ENCODE measurements around the gene CEL.
"Not testable (repeated sequence)": the region's sequence is repeated elsewhere in the genome, so short reads cannot be mapped to it uniquely, and the experiment has no call there.

The CEL gene

DNA sequence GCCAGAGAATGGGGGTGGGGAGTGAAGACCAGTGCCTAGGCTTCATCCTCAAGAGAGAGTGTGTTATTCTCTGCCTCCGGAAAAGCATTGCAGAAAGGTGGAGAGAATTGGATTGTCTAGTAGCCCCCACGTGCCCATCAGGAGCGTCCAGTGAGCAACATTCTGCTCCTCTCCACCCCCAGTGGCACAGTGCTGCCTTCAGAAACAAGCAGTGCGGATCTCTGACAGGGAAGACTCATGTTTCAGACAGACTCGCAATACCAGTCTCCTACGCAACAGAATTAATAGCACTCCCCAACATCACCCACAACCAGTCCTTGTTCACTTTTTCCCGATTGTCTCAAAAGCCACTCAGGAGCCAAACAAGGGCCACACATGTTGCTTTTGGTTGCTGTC lies 14.9 kb upstream of the CEL start:
- FAIRE-seq, result no peak
- DNase-seq (ENCODE audit: low spot score), result no peak

DNA sequence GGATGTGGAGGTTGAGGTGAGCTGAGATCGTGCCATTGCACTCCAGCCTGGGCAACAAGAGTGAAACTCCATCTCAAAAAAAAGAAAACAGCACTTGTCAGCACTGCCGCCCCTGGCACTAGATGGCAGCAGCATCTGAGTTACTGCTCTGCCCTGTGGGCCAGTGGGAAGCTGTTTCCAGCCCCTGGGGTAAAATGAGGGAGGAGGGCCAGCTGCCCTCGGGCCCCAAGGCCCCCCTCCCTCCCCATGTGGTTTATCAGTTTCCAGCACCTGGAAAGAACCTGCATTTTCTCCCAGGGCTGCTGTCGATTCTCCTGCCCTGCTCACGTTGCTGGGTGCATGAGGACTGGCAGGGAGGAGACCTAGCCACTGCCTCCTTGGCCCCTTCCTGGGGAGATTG lies 13.2 kb upstream of the CEL start:
- FAIRE-seq (no peak), DNase-seq (ENCODE audit: low spot score) (peak; percentile 37)

DNA sequence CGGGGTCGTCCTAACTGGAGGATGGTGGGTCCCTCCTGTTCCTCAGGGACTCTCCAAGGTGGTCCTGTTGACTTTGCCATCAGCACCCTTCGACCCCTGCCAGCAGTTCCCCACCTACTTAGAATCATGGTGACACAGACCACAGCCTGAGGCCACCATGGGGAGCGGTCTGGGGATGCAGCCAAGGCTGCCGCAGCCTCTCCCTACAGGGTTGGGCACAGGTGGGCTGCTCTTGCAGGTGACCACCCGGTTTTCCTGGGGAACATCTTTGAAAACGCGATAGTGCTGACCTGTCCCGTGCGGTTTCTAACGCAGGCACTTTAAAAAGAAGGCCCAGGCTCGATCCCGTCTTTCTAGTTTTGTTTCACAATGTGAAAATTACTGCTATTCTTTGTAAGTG lies 12.7 kb upstream of the CEL start:
- FAIRE-seq (no peak), DNase-seq (ENCODE audit: low spot score) (no peak)

- no peak for FAIRE-seq
- no peak for DNase-seq (ENCODE audit: low spot score)
These were observed 11.6 kb upstream of the CEL start for GRCh38 chr9:133050142-133050541.

DNA sequence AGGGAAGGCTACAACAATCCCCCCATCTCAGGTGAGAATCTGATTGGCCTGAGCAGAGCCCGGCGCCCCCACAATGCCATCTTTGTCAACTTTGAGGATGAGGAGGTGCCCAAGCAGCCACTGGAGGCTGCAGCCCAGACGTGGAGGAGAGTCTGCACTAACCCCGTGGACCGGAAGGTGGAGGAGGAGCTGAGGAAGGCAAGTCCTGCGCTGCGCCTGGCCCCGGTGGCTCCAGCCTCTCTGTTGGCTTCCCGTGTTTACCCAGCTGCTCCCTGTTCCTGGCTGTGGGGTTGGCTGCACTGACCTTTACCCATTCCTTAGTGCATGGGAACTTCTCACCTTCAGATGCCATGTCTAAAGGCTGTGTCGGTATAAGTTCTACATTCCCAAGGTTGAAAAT lies 11.0 kb upstream of the CEL start:
- DNase-seq (ENCODE audit: low spot score) (no peak), FAIRE-seq (no peak)

GRCh38 chr9:133051281-133051900 lies 10.4 kb upstream of the CEL start:
- FAIRE-seq (no peak), DNase-seq (ENCODE audit: low spot score) (no peak)

- DNase-seq (ENCODE audit: low spot score) (no peak), FAIRE-seq (no peak)
These were observed 9.7 kb upstream of the CEL start for GRCh38 chr9:133051966-133052539.

DNA sequence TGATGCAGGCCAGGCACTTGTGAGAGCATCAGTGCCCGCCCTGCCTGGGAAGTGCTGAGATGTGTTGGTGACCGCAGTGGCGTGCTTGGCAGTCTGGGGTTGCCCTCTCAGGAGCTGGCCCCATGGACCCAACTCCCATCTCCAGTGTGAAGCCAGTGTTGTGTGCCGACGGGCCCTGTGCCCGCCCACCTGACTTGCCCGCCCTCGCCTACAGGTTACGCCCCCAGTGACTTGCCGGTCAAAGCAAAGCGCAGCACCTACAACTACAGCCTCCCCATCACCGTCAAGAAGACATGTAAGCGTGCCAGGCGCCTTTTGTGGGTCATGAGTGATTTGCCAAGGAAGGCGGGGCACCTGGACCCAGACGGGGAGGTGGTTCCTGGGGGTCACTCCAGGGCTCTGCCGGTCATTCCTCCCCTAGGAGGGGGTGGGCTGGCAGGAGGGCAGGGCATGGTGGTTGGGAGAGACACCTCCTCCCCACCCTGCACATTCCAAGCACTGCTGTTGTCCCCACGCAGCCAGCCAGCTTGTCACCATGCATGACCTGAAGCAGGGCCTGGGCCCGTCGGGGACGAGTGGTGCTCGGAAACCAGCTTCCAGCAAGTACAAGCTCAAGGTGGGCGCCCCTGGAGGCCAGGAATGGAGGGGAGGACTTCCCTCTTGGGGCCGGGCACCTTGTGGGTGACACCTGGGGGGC lies 7.4 kb upstream of the CEL start:
- DNase-seq (ENCODE audit: low spot score) (no peak), FAIRE-seq (no peak)

DNA sequence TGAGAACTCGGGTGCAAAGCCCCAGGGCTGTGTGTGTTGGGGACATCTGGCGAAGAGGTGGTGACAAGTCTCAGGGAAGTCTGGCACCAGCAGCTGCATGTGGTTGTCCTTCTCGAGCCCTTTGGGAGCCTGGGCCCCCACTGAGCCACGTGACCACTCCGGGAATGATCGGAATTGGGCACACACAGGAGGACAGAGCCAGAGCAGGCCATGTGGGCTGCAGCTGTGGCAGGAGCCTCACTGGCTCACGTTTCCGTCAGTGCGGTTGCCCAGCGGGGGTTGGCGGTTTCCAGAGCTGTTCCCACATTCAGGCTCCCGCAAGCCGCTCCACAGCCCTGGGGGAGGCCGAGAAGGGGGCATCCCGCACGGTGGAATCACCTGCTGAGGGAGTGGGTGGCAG lies 6.8 kb upstream of the CEL start:
- no peak for DNase-seq (ENCODE audit: low spot score)
- no peak for FAIRE-seq

DNA sequence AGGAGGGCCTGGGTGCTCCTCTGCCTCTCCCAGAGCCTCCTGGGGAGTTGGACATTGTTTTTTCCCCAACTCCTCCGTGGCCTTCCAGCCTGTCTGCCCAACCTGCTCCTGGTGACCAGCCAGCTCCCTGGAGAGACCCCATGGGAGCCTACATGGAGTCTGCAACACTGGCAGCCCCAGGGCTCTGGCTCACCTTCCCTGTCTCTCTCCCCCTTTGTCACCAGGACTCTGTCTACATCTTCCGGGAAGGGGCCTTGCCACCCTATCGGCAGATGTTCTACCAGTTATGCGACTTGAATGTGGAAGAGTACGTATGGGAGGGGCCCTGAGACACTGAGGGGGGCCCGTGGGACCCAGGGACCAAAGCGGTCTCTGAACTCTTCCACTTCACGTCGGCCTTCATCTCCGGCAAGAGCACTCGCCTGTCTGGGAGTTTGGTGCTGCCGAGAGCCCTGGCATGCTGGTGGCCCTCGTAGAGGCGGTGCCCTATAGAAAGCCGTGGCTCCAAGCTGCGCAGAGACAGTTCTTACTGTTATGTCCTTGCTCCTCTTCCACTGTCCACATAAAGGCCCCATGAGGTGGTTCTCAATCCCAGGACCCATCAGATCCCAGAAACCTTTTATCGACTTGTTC lies 5.9 kb upstream of the CEL start:
- DNase-seq (ENCODE audit: low spot score) (no peak), FAIRE-seq (no peak)

- no peak for FAIRE-seq
- no peak for DNase-seq (ENCODE audit: low spot score)
These were observed 5.2 kb upstream of the CEL start for GRCh38 chr9:133056533-133056932.

GRCh38 chr9:133057006-133057405 lies 4.8 kb upstream of the CEL start:
- DNase-seq (ENCODE audit: low spot score), result no peak
- FAIRE-seq, result no peak

- no peak for DNase-seq (ENCODE audit: low spot score)
- no peak for FAIRE-seq
These were observed 4.2 kb upstream of the CEL start for GRCh38 chr9:133057553-133057952.

DNA sequence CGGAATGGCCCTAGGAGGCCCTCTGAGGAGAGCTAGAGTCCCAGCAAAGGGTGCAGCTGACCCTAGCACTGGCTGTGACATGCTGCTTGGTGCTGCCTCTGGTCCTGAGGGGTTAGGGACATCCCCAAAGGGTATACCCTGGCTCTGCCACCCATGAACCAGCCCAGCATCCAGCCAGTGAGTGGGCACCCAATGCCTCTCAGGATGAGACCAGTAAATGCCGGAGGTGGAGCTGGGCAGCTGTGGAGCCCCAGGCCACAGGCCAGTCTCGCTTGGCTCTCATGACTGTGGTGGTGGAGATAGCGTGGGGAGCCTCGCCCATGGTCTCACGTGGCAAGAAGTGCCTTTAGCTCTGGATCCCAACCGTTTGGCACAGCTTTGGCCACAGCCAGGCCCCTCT lies 3.7 kb upstream of the CEL start:
- FAIRE-seq, result no peak
- no peak for DNase-seq (ENCODE audit: low spot score)

DNA sequence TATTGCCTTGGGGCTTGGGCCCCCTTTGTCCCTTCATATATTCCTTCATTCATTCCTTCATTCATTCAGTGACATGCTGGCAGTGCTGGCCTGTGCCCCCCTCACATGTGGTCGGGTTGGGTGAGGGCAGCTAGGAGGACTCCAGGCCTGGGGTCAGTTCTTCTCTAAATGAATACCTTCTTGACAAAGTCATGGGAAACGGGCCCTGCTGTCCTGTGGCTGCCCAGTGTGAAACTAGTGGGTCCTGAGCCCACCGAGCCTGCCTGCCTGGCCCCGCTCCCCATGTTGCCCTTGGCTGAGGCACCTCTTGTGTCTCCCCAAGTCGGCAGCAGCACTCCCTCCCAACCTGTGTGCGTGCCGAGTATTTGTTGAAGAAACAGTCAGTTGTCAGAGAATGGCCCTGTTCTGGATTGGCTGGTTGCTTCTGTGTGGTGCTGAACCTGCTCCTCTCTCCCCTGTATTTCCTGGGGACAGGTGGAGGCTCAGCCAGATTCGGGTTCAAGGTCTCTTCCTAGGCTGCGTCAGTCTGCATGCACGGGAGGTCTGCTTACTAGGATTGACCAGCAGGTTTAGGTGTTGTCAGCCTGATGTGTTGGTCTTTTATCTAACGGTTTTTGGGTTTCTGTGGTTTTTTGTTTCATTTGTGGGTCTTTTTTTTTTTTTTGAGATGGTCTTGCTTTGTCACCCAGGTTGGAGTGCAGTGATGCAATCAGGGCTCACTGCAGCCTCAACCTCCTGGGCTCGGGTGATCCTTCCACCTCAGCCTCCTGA lies 3.0 kb upstream of the CEL start:
- DNase-seq (ENCODE audit: low spot score), result no peak
- FAIRE-seq, result no peak

DNA sequence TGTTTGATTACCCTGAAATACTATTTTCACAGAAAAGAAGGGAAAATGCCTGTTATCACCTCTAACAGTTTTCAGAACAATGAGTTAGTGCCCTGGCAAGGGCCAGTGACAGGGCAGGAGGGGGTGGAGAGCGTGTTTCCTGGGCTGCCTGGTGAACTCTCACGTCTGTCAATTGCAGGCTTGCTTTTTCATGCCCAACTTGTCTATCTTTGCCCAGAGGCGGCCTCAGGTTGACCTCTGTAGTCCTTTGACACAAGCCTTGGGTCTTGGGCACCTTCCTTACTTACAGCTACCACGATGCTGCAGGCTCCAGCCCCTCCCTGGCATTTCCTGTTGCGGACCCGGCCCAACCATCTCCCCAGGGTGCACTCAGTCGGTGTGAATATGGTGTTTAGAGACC lies 2.2 kb upstream of the CEL start:
- no peak for DNase-seq (ENCODE audit: low spot score)
- FAIRE-seq, result no peak

GRCh38 chr9:133060417-133060841 lies 1.4 kb upstream of the CEL start:
- FAIRE-seq (no peak), DNase-seq (ENCODE audit: low spot score) (no peak)

DNA sequence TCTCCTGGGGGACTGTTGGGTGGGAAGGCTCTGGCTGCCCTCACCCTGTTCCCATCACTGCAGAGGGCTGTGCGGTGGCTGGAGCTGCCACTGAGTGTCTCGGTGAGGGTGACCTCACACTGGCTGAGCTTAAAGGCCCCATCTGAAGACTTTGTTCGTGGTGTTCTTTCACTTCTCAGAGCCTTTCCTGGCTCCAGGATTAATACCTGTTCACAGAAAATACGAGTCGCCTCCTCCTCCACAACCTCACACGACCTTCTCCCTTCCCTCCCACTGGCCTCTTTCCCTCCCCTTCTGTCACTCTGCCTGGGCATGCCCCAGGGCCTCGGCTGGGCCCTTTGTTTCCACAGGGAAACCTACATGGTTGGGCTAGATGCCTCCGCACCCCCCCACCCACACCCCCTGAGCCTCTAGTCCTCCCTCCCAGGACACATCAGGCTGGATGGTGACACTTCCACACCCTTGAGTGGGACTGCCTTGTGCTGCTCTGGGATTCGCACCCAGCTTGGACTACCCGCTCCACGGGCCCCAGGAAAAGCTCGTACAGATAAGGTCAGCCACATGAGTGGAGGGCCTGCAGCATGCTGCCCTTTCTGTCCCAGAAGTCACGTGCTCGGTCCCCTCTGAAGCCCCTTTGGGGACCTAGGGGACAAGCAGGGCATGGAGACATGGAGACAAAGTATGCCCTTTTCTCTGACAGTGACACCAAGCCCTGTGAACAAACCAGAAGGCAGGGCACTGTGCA lies 590 bp upstream of the CEL start:
- DNase-seq (ENCODE audit: low spot score); FAIRE-seq: not testable (repeated sequence)

GRCh38 chr9:133062569-133062968 lies 788 bp downstream of the CEL start:
- peak; percentile 44 for FAIRE-seq
- DNase-seq (ENCODE audit: low spot score), result not testable (repeated sequence)

- FAIRE-seq, result no peak
These were observed 1.3 kb downstream of the CEL start for GRCh38 chr9:133063159-133063499.

More at GRCh38 chr9:133063159-133063499, 1.3 kb downstream of the CEL start:
- DNase-seq (ENCODE audit: low spot score), result no peak

All from urothelium cell line (cell line).